Pons (tissue), 1 donor: ENCODE results near the gene ATP1B1.

ENCODE experiments used
- DNase-seq: peaks from one replicate; pipeline ENCODE4 v3.0.0-alpha.2; 2016; ENCODE audit warnings: low spot score

Gene ATP1B1

GRCh38 chr1:169106095-169106920 lies at the start of gene ATP1B1:
TSS of gene ATP1B1 (plus strand) at chr1:169106690. CDS start at chr1:169106830, 140 bp downstream.
- peak; percentile 87 for DNase-seq

GRCh38 chr1:169059421-169059820 lies 47.1 kb upstream of the ATP1B1 start:
- no peak for DNase-seq

GRCh38 chr1:169060043-169060722 lies 46.3 kb upstream of the ATP1B1 start:
- no peak for DNase-seq

GRCh38 chr1:169060919-169061639 lies 45.4 kb upstream of the ATP1B1 start:
- peak; percentile 60 for DNase-seq

- no peak for DNase-seq
These were observed 44.3 kb upstream of the ATP1B1 start for GRCh38 chr1:169062152-169062551.

- DNase-seq, result no peak
These were observed 42.4 kb upstream of the ATP1B1 start for GRCh38 chr1:169064103-169064502.

GRCh38 chr1:169070547-169070946 lies 35.9 kb upstream of the ATP1B1 start:
- DNase-seq, result no peak

- no peak for DNase-seq
These were observed 35.5 kb upstream of the ATP1B1 start for GRCh38 chr1:169070958-169071357.

GRCh38 chr1:169072945-169073725 lies 33.4 kb upstream of the ATP1B1 start:
- peak; percentile 75 for DNase-seq

- no peak for DNase-seq
These were observed 28.2 kb upstream of the ATP1B1 start for GRCh38 chr1:169078163-169078883.

GRCh38 chr1:169081503-169082123 lies 24.9 kb upstream of the ATP1B1 start:
- no peak for DNase-seq

- no peak for DNase-seq
These were observed 20.6 kb upstream of the ATP1B1 start for GRCh38 chr1:169085911-169086310.

- peak; percentile 84 for DNase-seq
These were observed 19.7 kb upstream of the ATP1B1 start for GRCh38 chr1:169086603-169087455.

GRCh38 chr1:169087876-169088275 lies 18.6 kb upstream of the ATP1B1 start:
- DNase-seq, result peak; percentile 45

GRCh38 chr1:169089776-169090175 lies 16.7 kb upstream of the ATP1B1 start:
- peak; percentile 96 for DNase-seq

- DNase-seq, result peak; percentile 55
These were observed 16.1 kb upstream of the ATP1B1 start for GRCh38 chr1:169090308-169090899.

GRCh38 chr1:169090900-169091311 lies 15.6 kb upstream of the ATP1B1 start:
- DNase-seq, result peak; percentile 67

GRCh38 chr1:169091480-169091941 lies 15.0 kb upstream of the ATP1B1 start:
- peak; percentile 60 for DNase-seq

- peak; percentile 52 for DNase-seq
These were observed 14.1 kb upstream of the ATP1B1 start for GRCh38 chr1:169092399-169092798.
